ENCODE data around the gene BBLN. TPM values are rescaled to one million over a fixed set of nuclear protein-coding genes. Genes with fewer than 3 reads are reported as not detected.

Gene BBLN
- total and polyA plus RNA-seq, 7 donors, result 111 to 273 (median 158) TPM

DNA sequence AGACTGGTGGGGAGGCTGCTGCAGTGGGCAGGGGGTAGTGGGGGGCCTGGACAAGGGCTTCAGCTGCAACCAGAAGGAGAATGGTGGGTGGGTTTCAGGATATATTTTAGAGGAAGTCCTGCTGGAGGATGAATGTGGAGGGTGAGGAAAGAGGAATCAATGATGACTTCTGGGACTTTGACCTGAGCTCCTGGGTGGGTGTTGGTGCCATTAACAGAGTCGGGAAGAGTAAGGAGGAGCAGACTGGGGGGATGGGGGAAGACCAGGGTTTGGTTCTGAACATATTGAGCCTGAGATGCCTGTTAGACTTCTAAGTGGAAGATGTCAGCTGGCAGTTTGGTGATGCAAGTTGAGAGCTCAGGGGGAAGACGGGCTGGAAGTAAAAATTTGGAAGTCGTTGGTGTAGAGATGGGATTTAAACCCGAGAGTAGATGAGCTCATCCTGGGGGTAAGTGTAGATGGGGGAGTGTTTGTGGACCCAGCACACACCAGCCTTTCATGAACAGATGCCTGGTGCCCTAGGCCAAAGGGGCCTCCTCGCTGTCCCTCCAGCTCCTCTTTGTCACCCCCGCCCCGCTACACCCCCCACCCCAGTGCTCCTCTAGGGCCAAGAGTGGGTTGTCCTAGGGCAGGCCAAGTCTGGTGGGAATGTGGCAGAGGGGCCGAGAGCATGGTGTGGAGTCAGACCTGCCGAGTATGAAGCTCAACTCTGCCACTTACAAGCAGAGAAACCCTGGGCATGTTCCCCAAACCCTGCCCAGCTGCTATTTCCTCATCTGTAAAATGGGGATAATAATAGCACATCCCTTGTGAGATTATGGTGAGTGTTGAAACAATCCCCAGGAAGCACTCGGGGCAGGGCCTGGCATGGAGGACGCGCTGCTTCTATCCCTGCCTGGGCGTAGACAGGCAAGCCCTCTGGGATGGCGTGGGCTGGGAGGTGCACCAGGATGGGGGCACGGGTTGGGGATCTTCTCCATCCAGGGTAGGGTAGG lies 47.1 kb downstream of the BBLN start:
- peaks cover 0 to 20% (median 13%) of the 10 kb centered on the region in 4 donors for H3K4me1 ChIP-seq
- no peak for DNase-seq
- no peaks in the 10 kb centered on the region for H3K9me3 ChIP-seq
- intact Hi-C loops (cut with DNase I), result no loop called here
- TF ChIP-seq POLR2AphosphoS5 (IDR thresholded peaks at IDR 0.05), result no peak
- no peak for TF ChIP-seq EP300 (IDR thresholded peaks at IDR 0.05)
- TF ChIP-seq POLR2A (IDR thresholded peaks at IDR 0.05), result no peak
- no peak for TF ChIP-seq CTCF (IDR thresholded peaks at IDR 0.05)
- H3K36me3 ChIP-seq, result no peaks in the 10 kb centered on the region
- WGBS, 2 donors, result 69 to 81% methylated on average over 15 of the region's 15 CpGs
- H3K4me3 ChIP-seq, result no peak overlapping the region
- H3K27me3 ChIP-seq, result peaks cover 6 to 15% (median 12%) of the 10 kb centered on the region in 3 donors
- H3K27ac ChIP-seq, result peak overlapping the region in 1 of 4 donors; percentile 14

DNA sequence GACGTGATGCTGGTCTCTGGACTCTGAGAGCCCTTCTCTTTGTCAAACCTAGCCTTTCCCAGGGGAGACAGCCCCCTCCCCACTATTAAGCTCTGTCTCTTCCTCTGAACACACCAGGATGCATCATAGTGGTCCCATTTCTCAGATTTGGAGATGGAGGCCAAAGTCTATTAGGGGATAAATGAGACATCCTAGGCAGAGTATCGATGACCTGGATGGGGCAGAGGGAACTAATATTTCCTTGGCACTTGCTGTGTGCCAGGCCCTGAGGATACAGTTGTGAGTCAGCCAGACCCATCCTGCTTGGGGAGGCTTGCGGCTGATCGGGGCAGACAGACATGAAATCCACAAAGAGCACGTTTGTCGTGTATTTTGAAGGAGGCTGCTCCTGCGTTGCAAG lies 48.3 kb downstream of the BBLN start:
- WGBS, 2 donors, result 86 to 94% methylated on average over 7 of the region's 7 CpGs
- H3K27me3 ChIP-seq, result peaks cover 6 to 15% (median 12%) of the 10 kb centered on the region in 3 donors
- no peak overlapping the region for H3K27ac ChIP-seq

GRCh38 chr9:128208946-128209669 lies 49.0 kb downstream of the BBLN start:
- Histone ChIP-seq H3K27me3 (peaks cover 5 to 8% (median 8%) of the 10 kb centered on the region in 3 donors), H3K36me3 (no peaks in the 10 kb centered on the region)
- WGBS, 2 donors, result 75 to 83% methylated on average over 15 of the region's 15 CpGs

More for the DNA sequence above, 48.3 kb downstream of the BBLN start:
- TF ChIP-seq POLR2A (IDR thresholded peaks at IDR 0.05), result no peak
- no peak for TF ChIP-seq POLR2AphosphoS5 (IDR thresholded peaks at IDR 0.05)
- no peak for TF ChIP-seq EP300 (IDR thresholded peaks at IDR 0.05)
- no peak for TF ChIP-seq CTCF (IDR thresholded peaks at IDR 0.05)
- H3K9me3 ChIP-seq, result no peaks in the 10 kb centered on the region
- H3K4me1 ChIP-seq, result peaks cover 0 to 14% (median 10%) of the 10 kb centered on the region in 4 donors
- no peak overlapping the region for H3K4me3 ChIP-seq
- no peak for DNase-seq
- intact Hi-C loops (cut with DNase I), result no loop called here
- H3K36me3 ChIP-seq, result no peaks in the 10 kb centered on the region

GRCh38 chr9:128211186-128211980 lies 51.3 kb downstream of the BBLN start:
- WGBS, 2 donors, result 32 to 65% methylated on average over 12 of the region's 12 CpGs
- no peak for DNase-seq
- no peaks in the 10 kb centered on the region for H3K27me3 ChIP-seq
- H3K4me3 ChIP-seq, result no peak overlapping the region
- TF ChIP-seq CTCF (IDR thresholded peaks at IDR 0.05), result no peak
- no peak for TF ChIP-seq POLR2AphosphoS5 (IDR thresholded peaks at IDR 0.05)
- no peak for TF ChIP-seq POLR2A (IDR thresholded peaks at IDR 0.05)
- TF ChIP-seq EP300 (IDR thresholded peaks at IDR 0.05), result no peak
- intact Hi-C loops (cut with DNase I), result no loop called here
- no peaks in the 10 kb centered on the region for H3K36me3 ChIP-seq
- H3K27ac ChIP-seq, result peak overlapping the region in 1 of 4 donors; percentile 5
- H3K4me1 ChIP-seq, result peaks cover 0 to 5% (median 0%) of the 10 kb centered on the region in 4 donors
- H3K9me3 ChIP-seq, result no peaks in the 10 kb centered on the region

More at GRCh38 chr9:128208946-128209669, 49.0 kb downstream of the BBLN start:
- TF ChIP-seq POLR2A (IDR thresholded peaks at IDR 0.05) (no peak), EP300 (IDR thresholded peaks at IDR 0.05) (no peak)
- no peak for DNase-seq
- Histone ChIP-seq H3K27ac (no peak overlapping the region), H3K4me1 (peaks cover 0 to 7% (median 3%) of the 10 kb centered on the region in 4 donors), H3K4me3 (no peak overlapping the region), H3K9me3 (no peaks in the 10 kb centered on the region)
- intact Hi-C loops (cut with DNase I), result no loop called here

Data from sigmoid colon (tissue), 7 donors.